ENCODE measurements around the gene SDF2.

DNA sequence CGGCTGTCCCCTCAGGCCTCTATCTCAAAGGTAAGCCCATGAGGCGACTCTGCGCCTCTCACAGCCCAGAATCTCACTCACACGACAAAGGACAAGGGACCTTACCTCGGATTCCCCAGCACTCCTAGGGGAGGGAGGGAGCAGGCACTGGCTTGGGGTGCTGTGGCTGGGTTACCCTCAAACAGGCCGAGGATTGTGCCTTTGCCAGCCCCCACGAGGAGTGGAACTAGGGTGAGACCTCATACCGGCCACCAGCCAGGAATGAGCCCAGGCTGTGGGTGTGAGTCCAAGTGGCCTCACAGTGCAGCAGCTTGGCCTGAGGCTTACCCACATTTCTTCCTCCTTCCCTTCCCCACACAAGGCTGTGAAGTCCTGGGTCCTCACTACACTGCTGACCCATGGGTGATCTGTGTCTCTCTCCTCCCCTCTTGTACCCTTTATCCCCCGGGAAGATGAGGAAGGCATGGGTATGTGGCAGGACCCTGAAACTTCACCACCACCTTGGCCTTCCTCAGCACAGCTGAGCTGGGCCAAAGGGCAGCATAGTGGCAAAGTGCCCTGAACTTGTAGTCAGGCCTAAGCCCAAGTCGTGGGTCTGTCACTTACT, 44.1 kb upstream of the SDF2 start:
- TF ChIP-seq, protein P1, sequence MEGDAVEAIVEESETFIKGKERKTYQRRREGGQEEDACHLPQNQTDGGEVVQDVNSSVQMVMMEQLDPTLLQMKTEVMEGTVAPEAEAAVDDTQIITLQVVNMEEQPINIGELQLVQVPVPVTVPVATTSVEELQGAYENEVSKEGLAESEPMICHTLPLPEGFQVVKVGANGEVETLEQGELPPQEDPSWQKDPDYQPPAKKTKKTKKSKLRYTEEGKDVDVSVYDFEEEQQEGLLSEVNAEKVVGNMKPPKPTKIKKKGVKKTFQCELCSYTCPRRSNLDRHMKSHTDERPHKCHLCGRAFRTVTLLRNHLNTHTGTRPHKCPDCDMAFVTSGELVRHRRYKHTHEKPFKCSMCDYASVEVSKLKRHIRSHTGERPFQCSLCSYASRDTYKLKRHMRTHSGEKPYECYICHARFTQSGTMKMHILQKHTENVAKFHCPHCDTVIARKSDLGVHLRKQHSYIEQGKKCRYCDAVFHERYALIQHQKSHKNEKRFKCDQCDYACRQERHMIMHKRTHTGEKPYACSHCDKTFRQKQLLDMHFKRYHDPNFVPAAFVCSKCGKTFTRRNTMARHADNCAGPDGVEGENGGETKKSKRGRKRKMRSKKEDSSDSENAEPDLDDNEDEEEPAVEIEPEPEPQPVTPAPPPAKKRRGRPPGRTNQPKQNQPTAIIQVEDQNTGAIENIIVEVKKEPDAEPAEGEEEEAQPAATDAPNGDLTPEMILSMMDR (IDR thresholded peaks at IDR 0.05; ENCODE audit: low read length), result no peak
- no peak for TF ChIP-seq EZH2 (IDR thresholded peaks at IDR 0.05; ENCODE audit: borderline replicate concordance, low read length)

All from OCI-LY1 (cell line).